Ovary (tissue), 9 donors: ENCODE data around the gene FAM13A. TPM values are rescaled to one million over a fixed set of nuclear protein-coding genes. Genes with fewer than 3 reads are reported as not detected.

Source experiments
- DNase-seq, 5 donors: peaks; one replicate each; pipeline ENCODE4 v3.0.0-alpha.2; 2019 to 2020
- H3K27ac ChIP-seq, 2 donors: fragments of 200-600 bp; one replicate each; pipeline versions ENCODE4 v1.5.1 to v1.8.0; 2019 to 2022
- H3K27me3 ChIP-seq: fragments of 200-600 bp; one replicate; pipeline ENCODE4 v1.8.0; 2022
- H3K36me3 ChIP-seq: fragments of 200-600 bp; sonication (generic); one replicate; pipeline ENCODE4 v1.5.1; 2019
- H3K4me1 ChIP-seq: one replicate; pipeline ENCODE4 v1.8.1; 2013; ENCODE audit warnings: mild to moderate bottlenecking, moderate library complexity; ENCODE audit not compliant: insufficient read depth
- H3K4me3 ChIP-seq: fragments of 200-600 bp; sonication (generic); one replicate; pipeline ENCODE4 v1.5.1; 2017
- H3K9me3 ChIP-seq, 2 donors: fragments of 200-600 bp in 1 of 2; sonication (generic) in 1 of 2; one replicate each; pipeline versions ENCODE4 v1.5.1 to v1.8.1; 2013 to 2019; ENCODE audit warnings: mild to moderate bottlenecking in 1 of 2, moderate library complexity in 1 of 2
- EP300 ChIP-seq: sonication (generic); formaldehyde crosslinking; IDR thresholded peaks from one replicate; pipeline ENCODE4 v1.6.1; 2017; ENCODE audit warnings: antibody characterized with exemption
- POLR2A ChIP-seq: fragments of 450-650 bp; IDR thresholded peaks from one replicate; pipeline ENCODE4 v1.6.1; 2017; ENCODE audit warnings: antibody characterized with exemption, mild to moderate bottlenecking, moderate library complexity
- WGBS, 3 donors: extraction: QIAGEN DNeasy Blood & Tissue Kit in 1 of 3; methylation state at CpG; one replicate each; pipeline versions ENCODE4 v1.1.5 to v1.1.7; 2013 to 2017; 5-methylcytosine and 5-hydroxymethylcytosine counted together
- intact Hi-C, 4 donors: fragments of 100-400 bp; cut with DNase I; formaldehyde crosslinking; loops; one replicate each; pipeline versions ENCODE4 v1.11.0 to v1.15.1; 2022 to 2023
- polyA plus RNA-seq, 2 donors: library from polyadenylated mRNA; stranded (reverse); fragments of 200-250 nt in 1 of 2; fragments of 350-450 nt in 1 of 2; fragmentation: Illumina TruSeq in 1 of 2; extraction: RNeasy Lipid Tissue Mini Kit (QIAGEN cat#74804) in 1 of 2; gene quantifications; one replicate each; pipeline ENCODE4 v1.2.3, GENCODE V29; 2013 to 2014
- total RNA-seq, 7 donors: library from RNA; depleted of rRNA in 2 of 7; stranded (reverse); fragments of >200 nt in 2 of 7; fragmentation: NEBNext Ultra II Directional in 3 of 7; extraction: Animal tissue kit (Norgen Biotek cat#: 25700) in 3 of 7; gene quantifications; one replicate each; pipeline versions ENCODE4 v1.1.0 to v1.2.4, GENCODE V29; 2016 to 2023
- TF ChIP-seq, protein P1 (sequence below), 3 donors: fragments of 450-650 bp in 2 of 3; fragments of 200-600 bp in 1 of 3; IDR thresholded peaks; one replicate each; pipeline versions ENCODE4 v1.5.1 to v1.8.0; 2016 to 2022; ENCODE audit warnings: antibody characterized with exemption in 3 of 3, mild to moderate bottlenecking in 1 of 3
- donor health status: DM: no; HTN: no; CAD: no; lungs with moderate emphysema.
- donor health status: DM: no; HTN: no; CAD: no.
- donor health status: Bipolar disorder and iron deficiency.
- donor health status: DM: yes; HTN: yes; CAD: no.
- donor health status: DM: no; HTN: no; CAD: no.
- donor health status: DM: yes; HTN: yes; CAD: no.

Gene FAM13A
- total and polyA plus RNA-seq, 9 donors = 16.7 to 51.8 (median 38.0) TPM

DNA sequence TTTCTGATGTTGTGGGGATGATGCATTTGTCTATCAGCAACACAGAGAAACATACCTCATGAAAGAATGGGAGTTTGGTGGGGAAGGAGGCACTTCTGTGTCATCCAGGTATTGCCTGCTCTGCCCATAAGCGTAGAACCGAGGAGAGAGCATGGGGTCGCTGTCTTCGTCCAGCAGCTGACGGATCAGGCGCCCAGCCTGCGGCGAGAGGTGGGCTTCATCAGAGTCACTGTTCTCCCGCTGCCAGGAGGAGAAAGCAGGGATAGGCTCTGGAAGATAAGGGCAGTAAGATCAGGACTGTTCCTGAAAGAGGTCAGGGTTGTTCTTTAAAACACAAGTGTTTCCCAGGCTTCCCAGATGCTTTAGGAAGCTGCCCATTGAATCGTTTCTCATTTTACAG lies 306.6 kb downstream of the FAM13A start:
- H3K27me3 ChIP-seq = no peaks in the 10 kb centered on the region
- no peak for DNase-seq
- no peaks in the 10 kb centered on the region for H3K36me3 ChIP-seq
- no peaks in the 10 kb centered on the region for H3K4me1 ChIP-seq
- intact Hi-C loops = no loop called here
- no peak overlapping the region for H3K27ac ChIP-seq
- TF ChIP-seq POLR2A = no peak
- TF ChIP-seq, protein P1, sequence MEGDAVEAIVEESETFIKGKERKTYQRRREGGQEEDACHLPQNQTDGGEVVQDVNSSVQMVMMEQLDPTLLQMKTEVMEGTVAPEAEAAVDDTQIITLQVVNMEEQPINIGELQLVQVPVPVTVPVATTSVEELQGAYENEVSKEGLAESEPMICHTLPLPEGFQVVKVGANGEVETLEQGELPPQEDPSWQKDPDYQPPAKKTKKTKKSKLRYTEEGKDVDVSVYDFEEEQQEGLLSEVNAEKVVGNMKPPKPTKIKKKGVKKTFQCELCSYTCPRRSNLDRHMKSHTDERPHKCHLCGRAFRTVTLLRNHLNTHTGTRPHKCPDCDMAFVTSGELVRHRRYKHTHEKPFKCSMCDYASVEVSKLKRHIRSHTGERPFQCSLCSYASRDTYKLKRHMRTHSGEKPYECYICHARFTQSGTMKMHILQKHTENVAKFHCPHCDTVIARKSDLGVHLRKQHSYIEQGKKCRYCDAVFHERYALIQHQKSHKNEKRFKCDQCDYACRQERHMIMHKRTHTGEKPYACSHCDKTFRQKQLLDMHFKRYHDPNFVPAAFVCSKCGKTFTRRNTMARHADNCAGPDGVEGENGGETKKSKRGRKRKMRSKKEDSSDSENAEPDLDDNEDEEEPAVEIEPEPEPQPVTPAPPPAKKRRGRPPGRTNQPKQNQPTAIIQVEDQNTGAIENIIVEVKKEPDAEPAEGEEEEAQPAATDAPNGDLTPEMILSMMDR (IDR thresholded peaks at IDR 0.05) = no peak
- TF ChIP-seq EP300 = no peak
- H3K4me3 ChIP-seq = no peak overlapping the region
- H3K9me3 ChIP-seq = no peaks in the 10 kb centered on the region
- WGBS, 3 donors = 86 to 91% (median 88%) methylated on average over 10 of the region's 10 CpGs

DNA sequence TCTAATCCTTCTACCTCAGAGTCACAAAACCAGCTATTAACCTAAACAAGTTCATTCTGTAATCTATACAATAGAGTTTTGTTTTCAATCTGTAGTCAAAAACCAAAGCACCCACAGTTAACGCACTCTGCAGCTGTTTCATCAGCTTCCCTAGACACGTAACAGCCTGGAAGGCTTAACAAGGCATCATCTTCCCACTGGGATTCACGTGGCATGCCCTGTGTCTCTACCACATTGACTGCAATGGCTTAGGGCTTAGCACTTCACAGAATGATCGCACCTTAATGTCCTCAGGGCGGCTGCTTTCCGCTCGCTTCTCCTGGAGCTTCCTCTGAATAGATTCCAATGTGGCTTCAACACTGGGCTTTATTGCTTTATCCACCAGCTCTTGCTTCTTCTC lies 309.6 kb downstream of the FAM13A start:
- no peak overlapping the region for H3K4me3 ChIP-seq
- H3K27me3 ChIP-seq = no peaks in the 10 kb centered on the region
- H3K9me3 ChIP-seq = no peaks in the 10 kb centered on the region
- no peak overlapping the region for H3K27ac ChIP-seq
- no peaks in the 10 kb centered on the region for H3K4me1 ChIP-seq
- TF ChIP-seq EP300 (no peak), POLR2A (no peak)
- TF ChIP-seq, protein P1 (IDR thresholded peaks at IDR 0.05) = no peak
- no peaks in the 10 kb centered on the region for H3K36me3 ChIP-seq
- intact Hi-C loops = no loop called here
- WGBS, 3 donors = 95 to 99% (median 97%) methylated on average over 7 of the region's 7 CpGs
- no peak for DNase-seq

DNA sequence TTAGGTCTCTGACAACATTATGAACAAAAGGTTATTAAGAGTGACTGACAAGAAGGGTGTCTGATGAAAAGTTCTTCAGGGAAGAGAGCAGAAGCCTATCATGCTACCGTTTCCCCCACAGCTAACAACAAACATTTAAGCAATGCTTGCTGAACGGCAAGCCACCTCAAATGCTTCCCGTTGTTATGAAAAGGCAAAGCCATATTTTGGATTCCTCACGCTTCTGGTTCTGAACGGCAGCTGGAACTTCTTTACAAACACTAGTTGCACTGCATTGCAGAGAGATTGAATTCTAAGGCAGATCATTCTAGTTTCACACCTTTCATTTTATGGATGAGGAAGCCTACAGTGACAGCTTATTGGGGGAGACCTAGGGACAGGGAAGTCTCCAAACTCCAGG lies 310.8 kb downstream of the FAM13A start:
- no peaks in the 10 kb centered on the region for H3K36me3 ChIP-seq
- no peaks in the 10 kb centered on the region for H3K4me1 ChIP-seq
- intact Hi-C loops = no loop called here
- H3K9me3 ChIP-seq = no peaks in the 10 kb centered on the region
- H3K27ac ChIP-seq = peak overlapping the region in 1 of 2 donors; percentile 21
- TF ChIP-seq, protein P1 (IDR thresholded peaks at IDR 0.05) = no peak
- TF ChIP-seq POLR2A = no peak
- no peak for TF ChIP-seq EP300
- DNase-seq = no peak
- 9 to 29% (median 13%) methylated on average over 5 of the region's 5 CpGs for WGBS, 3 donors
- H3K4me3 ChIP-seq = no peak overlapping the region
- no peaks in the 10 kb centered on the region for H3K27me3 ChIP-seq

DNA sequence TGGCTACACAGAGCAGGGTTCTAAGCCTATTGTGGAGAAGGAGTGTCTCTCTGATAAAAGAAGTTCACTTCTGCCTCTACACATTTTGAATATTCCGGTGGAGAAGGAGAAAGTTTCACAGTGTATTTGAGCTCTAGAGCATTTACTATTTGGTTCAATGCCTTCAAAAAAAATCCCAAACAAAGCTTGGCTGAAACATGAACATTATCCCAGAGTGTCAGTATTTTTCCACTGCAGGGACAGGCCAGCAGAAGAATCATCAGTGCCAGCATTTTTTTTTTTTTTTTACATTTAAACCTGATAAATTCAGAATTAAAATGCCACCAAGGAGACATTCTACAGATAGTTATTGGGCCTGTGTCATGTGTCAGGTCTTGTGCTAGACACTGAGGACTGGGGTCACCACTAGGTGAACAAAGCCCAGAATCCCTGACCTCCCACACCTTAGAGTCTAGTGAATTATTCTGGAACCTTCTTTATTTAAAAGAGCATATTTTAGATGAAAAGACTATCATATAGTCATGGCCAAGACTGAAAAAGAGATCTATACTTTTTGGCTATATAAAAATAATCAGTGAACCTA lies 311.3 kb downstream of the FAM13A start:
- TF ChIP-seq EP300 (no peak), POLR2A (no peak)
- TF ChIP-seq, protein P1 (IDR thresholded peaks at IDR 0.05) = no peak
- 23 to 30% (median 27%) methylated on average over 1 of the region's 1 CpG for WGBS, 3 donors
- Histone ChIP-seq H3K4me1 (no peaks in the 10 kb centered on the region), H3K36me3 (no peaks in the 10 kb centered on the region), H3K27ac (peak overlapping the region in 1 of 2 donors; percentile 21), H3K9me3 (no peaks in the 10 kb centered on the region), H3K4me3 (no peak overlapping the region), H3K27me3 (no peaks in the 10 kb centered on the region)
- intact Hi-C loops = no loop called here
- DNase-seq = no peak
